NOMO-1 treated with DMSO at 0.1 percent for 48 hours (cell line): Measurements from ENCODE around the gene ITM2B.
"Not testable (repeated sequence)": the region's sequence is repeated elsewhere in the genome, so short reads cannot be mapped to it uniquely, and the experiment has no call there.

ENCODE experiments used
- DNase-seq: peaks from one replicate; lab custom pipeline; 2025; ENCODE audit not compliant: unreplicated experiment; lab: John Stamatoyannopoulos, UW

The ITM2B gene

DNA sequence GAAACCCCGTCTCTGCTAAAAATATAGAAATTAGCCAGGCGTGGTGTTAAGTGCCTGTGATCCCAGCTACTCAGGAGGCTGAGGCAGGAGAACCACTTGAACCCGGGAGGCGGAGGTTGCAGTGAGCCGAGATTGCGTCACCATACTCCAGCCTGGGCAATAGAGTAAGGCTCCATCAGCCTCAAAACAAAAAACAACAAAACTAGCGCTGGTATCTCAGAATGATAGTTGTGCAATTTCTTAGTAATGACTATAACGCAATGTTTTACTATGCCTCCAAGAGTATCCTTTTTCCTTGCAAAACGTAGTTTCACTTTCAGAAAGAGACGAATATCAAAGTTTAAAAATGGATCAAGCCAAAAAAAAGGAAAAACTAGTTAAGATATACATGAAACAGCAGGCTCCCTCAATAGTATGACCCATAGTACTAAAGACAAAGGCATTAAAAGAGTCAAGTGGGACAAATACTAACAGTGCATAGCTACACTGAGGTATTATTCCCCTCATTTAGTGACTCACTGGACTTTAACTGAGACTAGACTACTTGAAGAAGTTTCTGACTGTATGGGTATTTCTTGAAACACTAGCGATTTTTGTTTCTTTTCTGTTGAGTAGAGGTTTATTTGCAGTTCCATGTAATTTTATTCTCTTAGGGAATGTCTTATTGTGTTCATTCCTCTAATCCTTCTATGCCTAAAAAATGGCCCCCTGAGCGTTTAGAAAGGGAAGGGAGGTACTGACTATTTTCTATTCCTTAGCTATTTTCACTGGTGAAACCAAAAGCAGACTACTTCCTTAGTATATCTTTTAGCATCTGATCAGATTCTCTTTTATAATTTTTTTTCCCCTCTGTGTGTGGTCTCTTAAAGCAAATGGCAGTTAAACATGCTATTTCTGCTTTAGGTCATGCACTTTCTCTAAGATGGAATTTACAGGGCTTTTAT, 10.4 kb upstream of the ITM2B start:
- DNase-seq: peak; percentile 82

DNA sequence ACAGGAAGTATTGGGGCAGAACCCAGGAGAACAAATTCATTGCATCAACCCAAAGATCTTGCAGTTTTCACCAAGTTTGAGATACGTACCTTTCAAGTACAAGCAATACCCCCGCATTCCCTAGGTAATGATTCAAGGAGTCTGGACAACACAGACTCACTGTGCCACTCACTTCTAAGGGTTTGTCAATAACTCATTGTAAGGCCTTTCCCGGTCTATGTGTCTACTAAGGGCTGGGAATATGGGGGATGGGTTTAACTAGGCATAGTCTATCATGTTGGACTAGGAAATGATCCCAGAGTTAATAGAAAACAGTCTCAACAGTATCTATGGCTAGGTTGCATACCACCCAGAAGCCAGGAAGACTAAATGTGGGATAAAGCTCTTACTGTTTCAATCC, 8.3 kb upstream of the ITM2B start:
- DNase-seq: no peak

DNA sequence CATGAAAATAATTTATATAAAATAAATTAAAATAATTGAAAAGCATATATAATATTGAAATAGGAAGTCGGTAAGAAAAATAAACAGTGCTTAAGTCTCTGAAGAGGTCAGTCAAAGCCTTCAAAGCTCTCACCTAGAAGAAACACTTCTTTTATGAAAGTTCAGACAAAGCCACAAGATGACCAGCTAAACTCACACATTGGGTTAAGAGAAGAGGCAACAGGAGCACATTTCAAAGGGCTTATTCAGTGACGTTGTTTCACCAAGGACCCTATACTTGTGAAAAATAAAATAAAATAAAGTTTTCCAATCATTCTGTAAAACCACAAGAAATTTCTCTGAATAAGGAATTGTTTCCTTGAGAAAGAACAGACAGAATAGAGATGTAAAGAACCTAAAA, 2.5 kb upstream of the ITM2B start:
- DNase-seq: no peak

DNA sequence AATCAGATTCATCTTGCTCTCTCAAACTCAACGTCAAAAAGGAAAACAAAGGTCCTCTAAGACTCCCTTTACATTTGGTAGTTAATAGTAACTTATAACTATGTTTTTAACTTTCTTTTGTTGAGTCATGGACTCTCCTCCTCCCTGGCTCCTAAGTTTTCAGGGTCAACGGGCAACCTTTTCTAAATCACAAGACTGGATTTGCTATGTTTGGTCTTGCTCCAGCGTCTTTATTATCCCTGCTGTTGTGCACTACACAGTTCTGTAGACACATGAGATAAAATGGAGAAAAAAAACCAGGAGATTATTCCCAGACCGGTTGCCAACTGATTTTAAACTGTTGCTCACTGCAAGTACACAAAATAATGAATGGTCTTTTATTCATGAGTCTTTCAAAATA, 1.9 kb upstream of the ITM2B start:
- DNase-seq: no peak

- DNase-seq: no peak
Measured at GRCh38 chr13:48231933-48232332, 1.1 kb upstream of the ITM2B start.

DNA sequence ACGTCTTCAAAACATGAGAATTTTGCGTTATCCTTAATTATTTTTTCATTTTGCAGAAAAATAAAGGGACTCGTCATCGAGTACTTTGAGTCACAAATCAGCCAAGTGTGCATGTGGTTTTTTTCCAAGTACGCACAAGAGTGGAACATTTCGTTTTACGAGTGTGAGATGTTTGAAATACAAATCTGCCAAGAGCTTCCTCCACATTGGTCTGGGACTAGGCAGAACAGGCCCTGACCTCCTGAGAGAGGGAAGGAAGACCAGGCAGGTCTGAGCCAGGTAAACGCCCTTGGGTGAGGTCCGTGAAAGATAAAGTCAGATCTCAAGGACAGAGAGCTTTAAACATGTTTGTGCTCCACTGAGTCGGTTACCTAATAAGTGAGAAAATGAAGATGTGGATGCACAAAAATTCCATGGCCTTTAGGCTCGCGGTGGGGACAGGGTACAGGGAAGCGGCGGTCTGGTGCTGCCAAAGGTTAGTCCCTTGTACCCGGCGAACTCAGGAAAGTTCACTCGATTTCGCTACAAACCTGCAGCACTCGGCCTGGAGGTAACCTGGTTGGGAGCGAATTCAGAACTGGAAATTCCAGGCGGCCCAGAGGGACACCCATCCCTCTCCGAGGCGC, 473 bp upstream of the ITM2B start:
- DNase-seq: peak; percentile 34

DNA sequence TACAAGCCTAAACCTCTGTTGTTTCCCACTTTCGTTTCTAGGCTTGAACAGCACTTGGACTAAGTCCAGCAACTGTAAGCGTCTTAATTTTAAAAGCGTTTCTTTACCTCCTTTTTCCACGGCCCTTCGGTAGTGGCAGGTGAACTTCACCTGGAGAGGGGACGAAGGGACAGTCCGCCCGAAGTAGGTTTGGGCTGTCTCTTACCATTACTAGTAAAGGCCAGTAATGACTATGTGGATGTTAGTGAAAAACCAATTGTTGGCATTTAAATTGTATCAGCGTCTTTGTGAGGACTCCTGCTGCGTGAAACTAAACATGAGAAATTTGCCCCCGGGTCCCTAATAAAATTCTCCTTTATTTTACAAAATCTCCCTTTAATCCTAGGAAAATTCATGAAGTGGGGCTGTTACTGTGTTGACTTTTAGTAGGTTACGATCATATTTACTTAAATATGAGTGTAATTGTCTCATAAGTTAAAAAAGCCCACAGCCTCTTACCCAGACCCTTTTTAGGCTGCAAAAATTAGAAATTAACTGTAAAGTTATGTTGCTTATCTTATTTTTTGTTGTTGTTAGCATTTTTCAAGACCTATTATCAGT, 983 bp downstream of the ITM2B start:
- DNase-seq: no peak

DNA sequence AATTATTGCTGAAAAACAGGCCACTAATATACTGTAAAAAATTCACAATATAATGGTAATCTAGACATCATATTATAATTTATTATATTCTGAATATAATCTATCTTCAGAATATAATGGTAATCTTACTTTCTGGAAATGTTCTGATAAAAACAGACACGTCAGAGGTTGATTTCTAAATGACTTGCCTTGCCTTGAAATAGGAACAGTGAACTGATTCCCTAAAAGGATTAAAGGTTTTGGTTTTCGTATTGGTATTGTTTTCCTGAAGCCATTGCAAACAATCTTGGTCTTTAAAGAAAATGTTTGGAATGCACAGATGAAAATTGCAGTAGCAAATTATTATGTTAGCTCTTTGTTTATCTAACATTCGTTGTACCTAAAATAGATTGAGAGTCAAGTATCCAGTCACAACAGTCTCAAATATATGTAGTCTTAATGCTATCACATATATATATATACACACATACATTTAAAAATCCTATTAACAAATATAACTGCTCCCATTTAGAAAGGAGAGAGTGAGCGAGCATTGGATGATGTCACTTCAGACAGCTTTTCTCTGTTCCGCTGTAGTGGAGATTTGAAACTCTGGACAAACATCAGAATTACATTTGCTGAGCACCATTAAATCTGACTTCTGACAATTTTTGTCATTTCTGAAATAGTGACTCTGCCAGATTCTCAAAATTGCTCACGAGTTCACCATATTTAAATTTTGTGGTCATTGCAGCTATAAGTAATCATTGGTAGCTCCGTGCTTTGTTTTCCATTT, 1.7 kb downstream of the ITM2B start:
- no peak for DNase-seq

DNA sequence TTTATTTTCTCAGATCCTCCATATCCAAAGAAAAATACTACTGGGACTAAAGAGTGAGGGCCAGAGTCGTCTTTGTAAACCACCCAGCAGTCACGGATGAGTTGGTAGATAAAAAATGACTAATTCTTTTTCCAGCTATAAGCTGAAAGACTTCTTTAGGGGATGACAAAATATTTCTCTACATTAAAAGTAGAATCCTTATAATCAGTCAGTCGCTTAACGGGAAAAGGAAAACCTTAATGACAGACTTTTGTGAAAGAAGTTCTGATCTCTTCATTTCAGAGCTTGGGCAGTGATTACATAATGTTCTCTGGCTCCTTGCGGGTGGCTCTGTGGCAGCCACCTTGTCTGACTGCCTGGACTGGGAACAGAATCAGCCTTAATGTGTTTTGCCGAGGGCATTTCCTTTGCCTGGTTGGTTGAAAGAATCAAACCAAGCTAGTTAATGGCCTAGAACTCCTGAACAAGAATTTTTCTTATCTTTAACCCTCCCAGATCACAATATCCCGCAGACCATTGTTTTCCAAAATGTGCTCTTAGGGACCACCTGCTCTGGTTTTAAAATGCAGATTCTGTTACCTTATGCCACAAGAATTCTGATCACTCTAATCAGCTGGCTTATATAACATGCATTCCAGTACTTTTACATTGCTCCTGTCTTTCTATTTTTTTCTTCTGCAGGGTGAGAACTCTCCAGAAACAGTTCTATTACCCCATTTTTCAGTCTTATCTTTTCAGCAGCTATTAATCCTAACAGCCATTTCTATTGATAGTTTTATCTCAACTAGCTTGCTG, 2.5 kb downstream of the ITM2B start:
- peak; percentile 13 for DNase-seq

DNA sequence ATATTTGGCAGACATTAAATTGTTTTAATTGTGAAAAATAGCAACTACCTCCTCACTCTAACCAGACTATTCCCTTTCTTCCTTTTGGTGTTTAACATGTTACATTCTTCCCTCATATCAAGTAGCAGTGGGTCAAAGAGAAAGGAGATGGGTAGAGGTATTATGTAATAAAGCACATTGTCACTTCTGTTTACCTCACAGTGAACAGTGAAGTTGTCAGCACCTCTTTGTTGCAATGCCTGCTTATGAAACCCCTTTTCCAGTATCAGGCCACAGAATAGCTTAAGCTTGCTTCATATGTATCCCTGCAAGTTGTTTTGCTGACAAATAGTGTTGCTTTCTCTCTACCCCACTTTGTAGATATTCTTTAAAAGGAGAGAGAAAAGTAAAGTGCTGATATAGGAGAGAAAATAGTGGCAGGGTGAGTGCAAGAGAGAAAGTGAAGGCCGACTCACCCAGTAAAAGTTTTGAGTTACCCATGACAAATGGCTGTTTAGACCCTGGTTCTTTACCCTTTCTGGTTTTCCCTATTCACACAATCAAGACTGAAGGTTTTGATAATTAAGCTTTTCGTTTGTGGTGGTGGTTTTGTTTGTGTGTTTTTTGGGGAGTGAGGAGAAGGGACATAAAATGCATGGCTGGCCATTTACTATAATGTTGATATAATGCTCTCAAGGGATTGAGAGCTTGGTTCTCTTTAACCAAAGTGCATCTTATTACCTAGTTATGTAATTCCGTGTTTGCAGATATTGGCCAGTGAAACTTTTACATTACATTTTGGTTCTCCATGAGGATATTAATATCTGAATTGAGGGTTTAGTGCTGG, 3.7 kb downstream of the ITM2B start:
- DNase-seq: peak; percentile 69

GRCh38 chr13:48239369-48239768, 6.4 kb downstream of the ITM2B start:
- not testable (repeated sequence) for DNase-seq

GRCh38 chr13:48241651-48242050, 8.6 kb downstream of the ITM2B start:
- DNase-seq: no peak

DNA sequence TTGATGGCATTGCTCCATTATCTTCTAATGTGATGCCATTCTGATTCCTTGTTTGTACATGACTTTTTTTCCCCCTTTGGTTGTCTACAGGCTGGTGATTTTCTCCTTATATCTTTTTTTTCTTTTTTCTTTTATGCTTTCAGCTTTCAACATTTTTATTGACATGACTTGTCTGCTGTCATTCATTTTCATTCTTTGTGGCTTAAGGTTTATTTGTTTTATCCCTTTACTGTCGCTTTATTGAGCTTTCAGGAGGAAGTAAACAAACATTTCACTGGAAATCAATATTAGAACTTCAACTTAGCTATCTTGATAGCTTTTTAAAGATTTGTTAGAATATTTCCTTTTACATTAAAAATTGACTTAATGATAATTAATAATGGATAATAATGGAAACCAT, 9.7 kb downstream of the ITM2B start:
- DNase-seq: no peak

DNA sequence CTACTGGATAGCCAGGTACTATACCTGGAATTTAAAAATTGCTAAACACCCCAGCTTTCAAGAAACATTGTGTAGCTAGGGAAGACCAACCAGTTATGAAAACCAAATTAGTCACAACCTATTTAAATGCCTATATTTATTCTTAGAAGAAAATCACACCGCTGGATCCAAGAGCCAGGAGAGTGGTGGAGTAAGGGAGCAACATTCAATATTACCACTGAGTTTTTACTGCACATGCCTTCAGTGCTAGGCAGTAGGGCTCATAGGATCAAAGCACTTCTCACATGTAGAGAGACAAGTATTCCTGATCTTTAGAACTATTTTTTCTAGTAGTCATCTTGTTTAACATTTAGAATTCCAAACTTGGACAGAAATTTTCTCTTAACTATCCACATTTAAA, 11.2 kb downstream of the ITM2B start:
- no peak for DNase-seq

GRCh38 chr13:48246102-48246501, 13.1 kb downstream of the ITM2B start:
- no peak for DNase-seq

DNA sequence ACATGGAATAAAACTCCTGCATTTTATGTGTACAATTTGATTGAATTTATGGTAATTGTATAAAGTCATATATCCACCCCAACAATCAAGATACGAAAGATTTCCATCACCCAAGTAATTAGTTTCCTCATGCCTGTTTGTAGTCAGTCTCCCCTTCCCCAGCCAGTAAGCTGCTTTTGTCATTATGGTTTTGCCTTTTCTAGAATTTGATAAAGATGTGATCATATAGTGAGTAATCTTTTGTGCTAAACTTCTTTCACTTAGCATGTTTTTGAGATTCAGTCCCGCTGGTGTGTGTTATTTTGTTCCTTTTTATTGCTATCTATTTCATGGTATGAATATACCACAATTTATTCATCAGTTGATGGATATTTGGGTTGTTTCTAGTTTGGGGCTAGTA, 16.0 kb downstream of the ITM2B start:
- DNase-seq: no peak

DNA sequence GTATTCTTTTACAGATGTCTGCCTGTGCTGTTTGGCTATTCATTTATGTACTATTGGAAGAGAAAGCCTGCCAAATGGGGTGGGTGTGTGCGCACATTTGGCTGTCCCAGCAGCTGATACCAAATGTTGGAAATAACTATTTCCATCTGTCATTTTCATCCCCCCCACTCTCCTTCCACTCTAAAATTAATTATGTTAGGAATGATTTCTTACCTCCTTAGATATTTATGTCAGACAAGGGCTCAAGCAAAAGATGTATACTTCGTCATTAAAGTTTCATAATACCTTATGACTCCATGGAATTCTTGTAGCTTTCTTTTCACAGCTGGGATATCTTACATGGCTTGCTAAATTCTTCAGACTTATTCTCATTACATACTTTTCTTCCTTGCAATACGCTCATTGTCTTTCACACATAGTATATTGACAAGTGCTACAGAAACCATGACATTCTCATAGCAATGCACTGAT, 18.6 kb downstream of the ITM2B start:
- no peak for DNase-seq

- DNase-seq: no peak
Measured at GRCh38 chr13:48252176-48252575, 19.2 kb downstream of the ITM2B start.

GRCh38 chr13:48253849-48254248, 20.8 kb downstream of the ITM2B start:
- no peak for DNase-seq

DNA sequence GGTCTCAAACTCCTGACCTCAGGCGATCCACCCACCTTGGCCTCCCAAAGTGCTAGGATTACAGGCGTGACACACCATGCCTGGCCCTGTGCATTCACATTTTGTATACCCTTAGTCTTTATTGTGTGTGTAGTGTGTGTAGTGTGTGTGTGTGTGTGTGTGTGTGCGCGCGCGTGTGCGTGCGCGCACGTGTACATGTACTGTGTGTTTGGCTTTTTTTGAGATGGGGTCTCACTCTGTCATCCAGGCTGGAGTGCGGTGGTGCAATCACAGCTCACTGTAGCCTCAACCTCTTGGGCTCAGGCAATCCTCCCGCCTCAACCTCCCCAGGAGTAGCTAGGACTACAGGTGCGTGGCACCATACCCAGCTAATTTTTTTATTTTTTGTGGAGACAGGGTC, 22.1 kb downstream of the ITM2B start:
- no peak for DNase-seq
